Rectal smooth muscle tissue (tissue), 1 donor: Measurements from ENCODE around the gene CAMTA1.

Source experiments
- H3K27ac ChIP-seq: one replicate; pipeline ENCODE4 v1.7.0; 2013; ENCODE audit warnings: low read depth, low read length, inconsistent platforms
- H3K27me3 ChIP-seq: one replicate; pipeline ENCODE4 v1.7.0; 2013; ENCODE audit warnings: low read length; ENCODE audit not compliant: control insufficient read depth, insufficient read depth
- H3K36me3 ChIP-seq: one replicate; pipeline ENCODE4 v1.7.0; 2013; ENCODE audit warnings: low read length; ENCODE audit not compliant: control insufficient read depth, insufficient read depth
- H3K4me1 ChIP-seq: one replicate; pipeline ENCODE4 v1.7.0; 2013; ENCODE audit warnings: low read length; ENCODE audit not compliant: control insufficient read depth, insufficient read depth
- H3K4me3 ChIP-seq: one replicate; pipeline ENCODE4 v1.7.0; 2013; ENCODE audit warnings: low read length
- H3K9ac ChIP-seq: one replicate; pipeline ENCODE4 v1.7.0; 2013; ENCODE audit warnings: low read length

The CAMTA1 gene

DNA sequence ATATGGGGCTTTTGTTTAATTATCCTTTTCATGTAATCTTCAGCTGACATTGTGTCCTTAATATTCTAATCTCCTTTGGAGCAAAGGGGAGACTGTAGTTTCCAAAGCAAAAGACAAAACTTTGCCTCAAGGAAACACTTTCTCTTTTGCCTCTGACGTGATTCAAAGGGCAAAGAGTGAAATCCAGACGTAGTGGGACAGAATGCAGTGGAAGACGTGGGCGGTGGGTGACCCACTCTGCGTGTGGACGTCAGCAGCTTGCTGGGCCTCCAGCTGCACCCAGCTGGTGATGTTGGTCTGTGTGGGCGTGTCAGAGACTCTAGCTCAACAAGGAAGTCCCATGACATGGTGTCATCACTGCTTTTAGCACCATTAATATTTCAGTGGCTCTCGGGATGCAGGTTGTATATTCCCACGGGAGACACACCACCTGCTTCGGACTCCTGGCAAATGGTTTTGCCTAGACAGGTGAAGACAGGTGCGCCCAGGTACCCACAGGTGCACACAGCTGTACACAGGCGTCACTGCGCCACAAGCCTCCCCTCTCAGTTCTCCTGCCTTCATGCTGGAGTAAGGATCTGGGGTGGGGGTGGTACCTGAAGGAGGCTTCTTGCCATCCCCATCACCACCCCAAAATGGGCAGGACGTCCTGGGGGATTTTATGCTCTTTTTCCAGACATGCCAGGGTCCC lies 693.7 kb downstream of the CAMTA1 start:
- Histone ChIP-seq H3K27me3 (no peaks in the 10 kb centered on the region), H3K4me1 (no peaks in the 10 kb centered on the region), H3K27ac (peak overlapping the region; percentile 15), H3K9ac (no peak overlapping the region), H3K4me3 (no peak overlapping the region), H3K36me3 (no peaks in the 10 kb centered on the region)

DNA sequence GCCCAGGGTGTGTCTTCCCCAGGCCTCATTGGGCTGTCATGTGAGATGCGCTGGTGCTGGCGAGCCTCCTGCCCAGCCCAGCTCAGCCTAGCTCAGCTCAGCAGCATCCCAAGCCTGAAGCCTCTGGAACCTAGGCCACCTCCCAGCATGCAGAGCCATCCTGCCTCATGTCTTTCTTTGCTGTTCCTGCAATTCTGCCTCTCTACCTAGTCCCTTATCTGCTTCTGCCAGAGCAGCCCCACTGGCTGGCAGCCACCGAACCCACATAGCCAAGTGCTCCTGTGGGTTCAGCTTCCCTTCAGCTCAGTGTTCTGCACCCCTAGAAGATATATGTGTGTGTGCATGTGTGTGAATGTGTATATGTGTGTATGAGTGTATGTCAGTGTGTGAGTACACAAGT lies 694.3 kb downstream of the CAMTA1 start:
- Histone ChIP-seq H3K27me3 (no peaks in the 10 kb centered on the region), H3K4me3 (no peak overlapping the region), H3K4me1 (no peaks in the 10 kb centered on the region), H3K36me3 (no peaks in the 10 kb centered on the region), H3K27ac (no peak overlapping the region), H3K9ac (no peak overlapping the region)

DNA sequence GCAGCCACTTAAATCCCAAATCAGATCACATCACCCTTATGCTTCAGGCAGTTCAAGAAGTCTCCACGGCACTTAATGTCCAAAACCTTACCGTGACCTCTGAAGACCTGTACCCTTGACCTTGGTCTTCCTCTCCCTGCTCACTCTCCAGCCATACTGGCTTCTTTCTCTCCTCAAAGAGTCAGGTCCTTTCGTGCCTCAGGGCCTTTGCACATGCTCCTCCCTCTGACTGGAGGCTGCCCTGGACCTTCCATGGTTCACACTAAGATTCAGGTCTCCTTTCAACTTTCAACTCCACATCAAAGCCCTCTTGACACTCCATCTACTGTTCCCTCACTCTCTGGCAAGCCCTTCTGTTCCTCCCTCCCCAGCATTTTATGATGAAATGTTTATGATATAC lies 695.9 kb downstream of the CAMTA1 start:
- no peaks in the 10 kb centered on the region for H3K4me1 ChIP-seq

DNA sequence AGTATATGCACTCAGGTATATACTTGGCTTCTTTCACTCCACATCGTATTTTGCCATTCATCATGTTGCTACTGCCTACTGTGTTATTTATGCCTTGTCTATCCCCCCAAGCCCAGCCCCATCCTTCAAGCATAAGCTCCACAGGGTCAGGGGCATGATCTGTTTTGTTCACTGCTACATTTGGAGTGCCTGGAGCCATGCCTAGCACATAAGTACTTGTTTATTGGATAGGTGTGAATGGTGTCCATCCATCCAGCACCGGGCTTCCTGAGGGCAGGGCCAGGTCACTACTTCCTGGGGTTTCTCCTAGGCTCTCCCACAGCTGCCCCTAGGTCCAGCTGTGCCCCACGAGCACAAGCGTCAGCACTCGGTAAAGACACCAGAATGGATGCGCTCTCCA lies 696.8 kb downstream of the CAMTA1 start:
- H3K27me3 ChIP-seq: no peaks in the 10 kb centered on the region
- H3K36me3 ChIP-seq: no peaks in the 10 kb centered on the region

More for the DNA sequence above, 695.9 kb downstream of the CAMTA1 start:
- no peak overlapping the region for H3K9ac ChIP-seq
- no peaks in the 10 kb centered on the region for H3K36me3 ChIP-seq
- H3K27me3 ChIP-seq: no peaks in the 10 kb centered on the region
- no peak overlapping the region for H3K4me3 ChIP-seq
- H3K27ac ChIP-seq: no peak overlapping the region

DNA sequence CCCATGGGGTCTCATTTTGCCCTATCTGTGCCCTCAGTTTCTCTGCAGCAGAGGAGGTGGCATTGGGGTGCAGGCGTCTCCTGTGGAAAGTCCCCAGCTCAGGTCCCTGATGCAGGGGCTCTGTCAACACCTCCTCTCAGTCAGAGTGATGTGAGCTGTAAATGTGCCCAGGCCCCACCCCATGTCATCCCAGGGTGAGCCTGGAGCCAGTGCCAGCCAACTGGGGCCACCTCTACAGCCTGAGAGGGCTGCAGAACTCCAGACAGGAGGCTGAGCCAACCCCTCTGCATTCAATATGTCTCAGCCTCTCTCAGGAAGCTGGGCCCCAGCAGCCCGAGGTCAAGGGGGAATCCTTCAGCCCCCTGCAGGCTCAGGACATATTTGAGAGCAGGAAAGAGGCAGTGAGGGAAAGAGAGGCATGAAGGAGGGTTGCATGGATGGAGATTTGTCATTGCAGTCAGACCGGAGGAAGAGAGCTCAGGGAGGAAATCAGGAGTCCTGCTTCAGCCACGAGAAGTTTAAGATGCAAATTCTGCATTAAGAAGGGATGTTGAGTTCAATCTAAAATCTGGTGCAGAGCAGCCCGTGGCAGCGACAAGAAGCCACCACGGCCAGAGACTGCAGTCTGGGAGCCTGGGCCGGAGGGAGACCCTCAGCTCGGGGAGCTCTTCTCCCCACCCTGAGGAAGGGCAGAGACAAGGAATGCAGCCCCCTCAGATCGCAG lies 697.7 kb downstream of the CAMTA1 start:
- no peak overlapping the region for H3K9ac ChIP-seq
- H3K27me3 ChIP-seq: no peaks in the 10 kb centered on the region
- H3K4me1 ChIP-seq: no peaks in the 10 kb centered on the region
- H3K27ac ChIP-seq: no peak overlapping the region
- no peak overlapping the region for H3K4me3 ChIP-seq
- no peaks in the 10 kb centered on the region for H3K36me3 ChIP-seq

More for the DNA sequence above, 696.8 kb downstream of the CAMTA1 start:
- Histone ChIP-seq H3K4me1 (no peaks in the 10 kb centered on the region), H3K27ac (no peak overlapping the region), H3K9ac (no peak overlapping the region), H3K4me3 (no peak overlapping the region)

DNA sequence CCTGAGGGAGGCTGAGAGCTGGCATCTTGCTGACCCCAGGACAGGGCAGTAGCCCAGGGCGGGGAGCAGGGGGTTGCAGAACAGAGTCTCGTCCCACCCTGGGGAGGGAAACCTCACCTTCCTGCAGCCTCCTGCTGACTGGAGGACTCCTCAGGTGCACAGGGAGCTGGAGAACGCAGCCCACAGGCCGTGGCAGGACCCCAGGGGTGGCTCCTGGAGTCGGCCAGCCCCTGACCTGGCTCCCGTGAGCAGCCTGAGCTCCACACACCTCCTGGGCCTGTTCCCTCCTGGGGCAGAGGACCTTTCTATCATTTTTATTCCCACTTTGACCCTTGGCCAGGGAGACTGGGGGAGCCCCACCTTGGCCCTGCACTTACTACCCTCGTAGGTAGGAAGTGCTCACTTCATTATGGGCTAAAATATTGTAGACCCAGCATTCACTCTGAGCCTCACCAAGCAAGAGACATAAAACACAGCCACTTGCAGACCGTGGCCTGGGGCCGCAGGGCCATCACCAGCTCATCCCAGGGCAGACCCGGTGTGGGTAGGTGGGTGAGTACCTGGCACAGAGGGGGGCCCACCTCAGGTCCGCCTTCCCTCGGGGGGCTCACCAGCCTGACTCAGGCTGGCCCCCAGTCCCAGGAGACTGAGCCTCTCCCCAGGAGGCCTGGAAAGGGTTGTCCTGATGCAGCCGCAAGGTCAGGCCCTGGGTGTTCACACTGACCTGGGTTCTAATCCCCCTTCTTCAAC lies 698.6 kb downstream of the CAMTA1 start:
- no peak overlapping the region for H3K27ac ChIP-seq
- no peaks in the 10 kb centered on the region for H3K36me3 ChIP-seq
- H3K27me3 ChIP-seq: no peaks in the 10 kb centered on the region
- no peaks in the 10 kb centered on the region for H3K4me1 ChIP-seq
- no peak overlapping the region for H3K4me3 ChIP-seq
- no peak overlapping the region for H3K9ac ChIP-seq

DNA sequence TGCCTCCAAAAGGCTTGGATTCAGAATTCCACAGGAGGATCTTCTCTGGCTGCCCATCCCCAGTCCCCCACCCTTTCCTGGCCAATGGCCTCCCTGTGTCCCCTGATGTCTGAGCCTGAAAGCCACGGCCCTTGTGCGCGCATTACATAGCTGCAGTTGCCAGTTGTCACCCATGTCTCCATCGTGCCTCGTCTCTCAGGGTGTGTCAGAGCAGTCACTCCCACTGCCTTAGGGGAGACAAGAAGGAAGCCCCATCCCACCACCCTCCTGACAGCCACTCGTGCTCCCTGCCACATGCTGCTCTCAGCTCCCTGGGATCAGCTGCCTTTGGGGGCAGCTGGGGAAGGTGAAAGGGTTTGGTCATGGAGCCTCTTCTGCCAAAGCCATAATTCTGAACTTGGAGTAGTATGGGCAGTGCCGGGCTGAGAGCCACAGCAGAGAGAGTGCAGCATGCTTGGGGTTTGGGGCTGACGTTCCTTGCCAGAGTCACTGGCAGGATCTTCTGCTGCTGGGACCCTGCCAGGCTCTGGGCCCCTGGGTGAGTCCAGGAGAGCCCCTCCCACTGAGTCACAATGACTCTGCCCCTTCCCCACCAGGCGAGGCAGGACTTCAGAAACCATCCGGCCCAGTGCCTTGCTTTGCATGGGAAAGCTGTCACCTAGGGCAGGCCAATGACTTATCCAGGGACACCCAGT lies 700.0 kb downstream of the CAMTA1 start:
- Histone ChIP-seq H3K27ac (no peak overlapping the region), H3K36me3 (no peaks in the 10 kb centered on the region), H3K4me1 (no peaks in the 10 kb centered on the region), H3K27me3 (no peaks in the 10 kb centered on the region), H3K9ac (no peak overlapping the region), H3K4me3 (no peak overlapping the region)

DNA sequence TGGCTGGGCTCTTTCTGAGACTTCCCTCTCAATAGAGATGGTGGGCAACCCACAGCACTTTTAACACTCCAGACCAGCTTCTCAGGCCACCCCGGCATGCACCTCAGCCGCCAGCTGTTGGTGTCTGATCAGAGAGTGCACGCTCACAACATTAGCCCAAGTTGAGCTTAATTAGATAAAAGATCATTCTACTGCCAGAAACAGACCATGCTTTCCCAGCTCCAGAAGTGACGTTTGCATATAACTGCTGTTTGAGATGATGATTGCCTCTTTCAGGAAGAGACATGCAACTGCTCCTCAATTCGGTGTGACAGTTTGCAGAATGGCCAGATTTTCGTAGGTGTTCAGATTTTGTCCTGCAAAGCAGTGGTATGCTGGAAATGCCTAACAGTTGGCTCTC lies 700.6 kb downstream of the CAMTA1 start:
- Histone ChIP-seq H3K36me3 (no peaks in the 10 kb centered on the region), H3K27me3 (no peaks in the 10 kb centered on the region)

DNA sequence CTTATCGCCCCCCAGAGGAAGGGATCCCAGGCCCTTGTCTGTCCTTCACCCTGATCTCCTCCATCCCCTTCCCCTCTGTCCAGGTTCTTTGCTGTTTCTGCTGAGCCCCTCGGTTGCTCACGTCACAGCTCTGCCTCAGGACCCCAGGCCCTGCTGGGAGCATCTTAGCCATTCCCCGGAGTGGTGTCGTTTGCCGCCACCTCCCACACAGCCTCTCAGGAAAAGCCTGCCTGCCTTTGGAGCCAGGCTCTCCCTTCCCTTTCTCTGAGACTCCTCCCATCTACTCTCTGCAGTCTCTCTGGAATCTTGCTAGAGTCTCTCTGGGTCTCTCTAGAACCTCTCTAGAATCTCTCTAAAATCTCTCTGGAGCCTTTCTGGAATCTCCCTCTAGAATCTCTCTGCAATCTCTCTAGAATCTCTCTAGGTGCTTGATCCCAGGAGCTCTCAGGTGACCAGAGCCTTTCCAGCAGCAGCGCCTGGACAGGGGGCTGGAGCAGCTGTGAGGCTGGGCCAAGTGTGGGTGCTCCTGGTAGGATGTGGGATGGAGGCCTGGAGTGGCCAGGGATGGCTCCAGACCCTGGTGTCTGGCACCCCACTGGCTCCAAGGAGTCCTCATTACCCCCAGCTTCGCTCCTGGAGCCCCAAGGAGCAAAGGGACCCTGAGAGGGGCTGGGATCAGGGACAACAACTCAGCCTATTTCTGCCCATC lies 702.7 kb downstream of the CAMTA1 start:
- Histone ChIP-seq H3K27me3 (no peaks in the 10 kb centered on the region), H3K27ac (no peak overlapping the region), H3K9ac (no peak overlapping the region), H3K4me3 (no peak overlapping the region), H3K36me3 (no peaks in the 10 kb centered on the region), H3K4me1 (peaks cover 5% of the 10 kb centered on the region)

More for the DNA sequence above, 700.6 kb downstream of the CAMTA1 start:
- Histone ChIP-seq H3K4me1 (no peaks in the 10 kb centered on the region), H3K27ac (no peak overlapping the region), H3K4me3 (no peak overlapping the region), H3K9ac (no peak overlapping the region)

DNA sequence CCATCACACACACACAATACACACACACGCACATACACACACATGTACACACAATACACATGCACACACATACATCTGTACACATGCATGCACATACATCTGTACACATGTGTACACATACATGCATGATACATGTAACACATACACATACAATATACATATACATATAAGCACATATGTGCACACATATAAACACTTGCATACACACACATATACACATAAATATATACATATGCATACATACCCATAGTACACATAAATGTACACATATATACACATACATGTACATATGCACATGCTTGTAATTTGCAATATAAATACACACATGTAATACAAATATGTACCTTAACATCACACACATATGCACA lies 703.2 kb downstream of the CAMTA1 start:
- Histone ChIP-seq H3K36me3 (no peaks in the 10 kb centered on the region), H3K27me3 (no peaks in the 10 kb centered on the region), H3K9ac (no peak overlapping the region), H3K4me3 (no peak overlapping the region), H3K4me1 (peaks cover 5% of the 10 kb centered on the region), H3K27ac (no peak overlapping the region)

DNA sequence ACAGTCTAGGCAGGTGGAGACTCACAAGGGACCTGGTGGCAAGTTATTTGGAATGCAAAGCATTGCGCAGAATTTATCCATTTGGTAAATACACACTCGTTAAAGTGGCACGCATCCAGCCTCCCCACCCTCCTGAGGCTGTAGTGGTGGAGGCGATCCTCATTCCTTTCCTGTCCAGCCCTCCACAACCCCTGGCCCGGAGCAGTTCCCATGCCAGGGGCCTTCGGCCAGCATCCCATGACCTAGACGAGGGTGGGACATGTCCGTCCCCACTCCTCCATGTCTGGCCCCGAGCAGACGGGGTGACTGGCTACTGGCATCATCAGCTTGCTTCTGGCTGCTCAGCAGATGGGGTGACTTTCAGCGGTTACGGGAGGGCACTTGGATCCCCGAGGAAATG lies 704.3 kb downstream of the CAMTA1 start:
- H3K27me3 ChIP-seq: no peaks in the 10 kb centered on the region
- H3K27ac ChIP-seq: no peak overlapping the region
- H3K4me3 ChIP-seq: no peak overlapping the region
- H3K36me3 ChIP-seq: no peaks in the 10 kb centered on the region
- no peak overlapping the region for H3K9ac ChIP-seq
- H3K4me1 ChIP-seq: peaks cover 5% of the 10 kb centered on the region

DNA sequence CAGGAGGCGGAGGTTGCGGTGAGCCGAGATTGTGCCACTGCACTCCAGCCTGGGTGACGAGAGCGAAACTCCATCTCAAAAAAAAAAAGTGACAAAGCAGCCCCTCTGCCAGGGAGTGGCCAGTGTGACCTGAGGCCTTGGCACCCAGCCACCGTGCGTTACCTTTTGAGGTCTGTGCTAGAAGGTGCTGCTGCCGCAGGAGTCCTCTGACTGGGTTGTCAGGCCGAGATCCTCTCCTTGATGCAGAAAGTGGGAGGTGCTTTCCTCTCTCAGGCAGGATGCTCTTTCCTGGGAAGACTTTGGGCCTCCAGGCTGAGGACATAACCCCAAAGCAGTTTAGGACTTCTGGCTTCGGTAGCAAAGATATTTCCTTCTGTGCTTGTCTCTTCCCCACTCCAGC lies 705.3 kb downstream of the CAMTA1 start:
- H3K4me1 ChIP-seq: peaks cover 5% of the 10 kb centered on the region
- H3K27me3 ChIP-seq: no peaks in the 10 kb centered on the region
- H3K4me3 ChIP-seq: no peak overlapping the region
- no peak overlapping the region for H3K9ac ChIP-seq
- no peaks in the 10 kb centered on the region for H3K36me3 ChIP-seq
- no peak overlapping the region for H3K27ac ChIP-seq
